Measurements from ENCODE around the gene TNP2. TPM values are rescaled to one million over a fixed set of nuclear protein-coding genes. Genes with fewer than 3 reads are reported as not detected.

The TNP2 gene
- total RNA-seq, 1 experiment from 2014 or later: not detected

- ChIA-PET RAD21 (ENCODE audit: low non-redundant PET in 1 of 2, low total read pairs in 2 of 2, uncharacterized antibody in 2 of 2, unreplicated experiment in 2 of 2) (interaction anchor here in 1 of 2 experiments (0.6 kb wide), 1 partner anchor 48 kb away, joined by 3 read pairs; no protein-coding TSS in a partner anchor), POLR2A (interaction anchor here (2.1 kb wide), 1 partner anchor 28 kb away, joined by 7 read pairs; the partner anchor contains the start of gene SOCS1), CTCF (interaction anchor here (1.3 kb wide), 1 partner anchor 28 kb away, joined by 3 read pairs; the partner anchor contains the start of gene SOCS1)
- H3K4me2 ChIP-seq (ENCODE audit: low read length): no peak overlapping the region
- H3K4me1 ChIP-seq (ENCODE audit: control insufficient read depth in 1 of 2, insufficient read depth in 2 of 2, low read length in 2 of 2): no peaks in the 10 kb centered on the region
- H2AFZ ChIP-seq (ENCODE audit: low read depth, low read length, poor library complexity, severe bottlenecking): no peak overlapping the region
- intact Hi-C loops (cut with micrococcal nuclease): no loop called here
- H3K36me3 ChIP-seq (ENCODE audit: control insufficient read depth in 1 of 2, insufficient read depth in 2 of 2, low read length in 2 of 2): no peaks in the 10 kb centered on the region
- TF ChIP-seq SP1 (IDR thresholded peaks at IDR 0.05; ENCODE audit: low read depth) (no peak), REST (IDR thresholded peaks at IDR 0.05; ENCODE audit: low read depth) (no peak), MAX (IDR thresholded peaks at IDR 0.05) (no peak)
- TF ChIP-seq, protein P1, sequence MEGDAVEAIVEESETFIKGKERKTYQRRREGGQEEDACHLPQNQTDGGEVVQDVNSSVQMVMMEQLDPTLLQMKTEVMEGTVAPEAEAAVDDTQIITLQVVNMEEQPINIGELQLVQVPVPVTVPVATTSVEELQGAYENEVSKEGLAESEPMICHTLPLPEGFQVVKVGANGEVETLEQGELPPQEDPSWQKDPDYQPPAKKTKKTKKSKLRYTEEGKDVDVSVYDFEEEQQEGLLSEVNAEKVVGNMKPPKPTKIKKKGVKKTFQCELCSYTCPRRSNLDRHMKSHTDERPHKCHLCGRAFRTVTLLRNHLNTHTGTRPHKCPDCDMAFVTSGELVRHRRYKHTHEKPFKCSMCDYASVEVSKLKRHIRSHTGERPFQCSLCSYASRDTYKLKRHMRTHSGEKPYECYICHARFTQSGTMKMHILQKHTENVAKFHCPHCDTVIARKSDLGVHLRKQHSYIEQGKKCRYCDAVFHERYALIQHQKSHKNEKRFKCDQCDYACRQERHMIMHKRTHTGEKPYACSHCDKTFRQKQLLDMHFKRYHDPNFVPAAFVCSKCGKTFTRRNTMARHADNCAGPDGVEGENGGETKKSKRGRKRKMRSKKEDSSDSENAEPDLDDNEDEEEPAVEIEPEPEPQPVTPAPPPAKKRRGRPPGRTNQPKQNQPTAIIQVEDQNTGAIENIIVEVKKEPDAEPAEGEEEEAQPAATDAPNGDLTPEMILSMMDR (IDR thresholded peaks at IDR 0.05 in 2 of 3, conservative IDR thresholded peaks at IDR 0.05 in 1 of 3; ENCODE audit: borderline replicate concordance in 1 of 3, insufficient read depth in 1 of 3, low read depth in 2 of 3, low read length in 2 of 3): peak in 1 of 3 experiments; percentile 12; a peak in 1 of 6 replicates
- DNase-seq (ENCODE audit: low read depth, low spot score): no peak
- no peaks in the 10 kb centered on the region for H3K79me2 ChIP-seq (ENCODE audit: insufficient read depth, low read length)
- no peaks in the 10 kb centered on the region for H3K9me2 ChIP-seq (ENCODE audit: insufficient read depth)
- H3K27me3 ChIP-seq (ENCODE audit: insufficient read depth, low read length): peaks cover 3% of the 10 kb centered on the region; the same call in 1 of the 2 replicates
- no peaks in the 10 kb centered on the region for H3K9me3 ChIP-seq (ENCODE audit: control insufficient read depth in 1 of 2, insufficient read depth in 1 of 2, low read depth in 1 of 2, low read length in 2 of 2)
- BruUV-seq (replicated peaks): no TSS peak
- H3K9ac ChIP-seq (ENCODE audit: low read length): no peak overlapping the region
- no peak for ATAC-seq
- H4K20me1 ChIP-seq (ENCODE audit: insufficient read depth): no peaks in the 10 kb centered on the region
- no peak overlapping the region for H3K27ac ChIP-seq (ENCODE audit: low read depth, low read length)
- no peak overlapping the region for H3K4me3 ChIP-seq (replicated peaks in 1 of 2; ENCODE audit: low read depth in 1 of 2, low read length in 2 of 2)
Measured at GRCh38 chr16:11283820-11284248, 14.7 kb upstream of the TNP2 start.
